Measurements from ENCODE around the gene CES3. TPM values are rescaled to one million over a fixed set of nuclear protein-coding genes. Genes with fewer than 3 reads are reported as not detected.

CES3 gene
- total and polyA plus RNA-seq, 4 donors: 0.19 to 28.3 (median 12.5) TPM

- Histone ChIP-seq H3K4me1 (ENCODE audit: control insufficient read depth in 4 of 4, insufficient read depth in 4 of 4, low read length in 3 of 4) (no peaks in the 10 kb centered on the region), H3K4me3 (ENCODE audit: low read depth in 1 of 3, low read length in 3 of 3) (no peak overlapping the region), H3K27ac (ENCODE audit: low read depth in 1 of 2, low read length in 2 of 2) (no peak overlapping the region), H3K27me3 (ENCODE audit: control insufficient read depth in 4 of 4, insufficient read depth in 4 of 4, low read length in 3 of 4) (no peaks in the 10 kb centered on the region), H3K9ac (ENCODE audit: low read depth in 1 of 2, low read length in 2 of 2) (no peak overlapping the region), H3K9me3 (ENCODE audit: control insufficient read depth in 4 of 4, low read length in 3 of 4) (no peaks in the 10 kb centered on the region), H3K36me3 (ENCODE audit: control insufficient read depth in 4 of 4, insufficient read depth in 3 of 4, low read depth in 1 of 4, low read length in 3 of 4) (no peaks in the 10 kb centered on the region)
- no peak for TF ChIP-seq FOXA2 (IDR thresholded peaks at IDR 0.05)
- no peak for TF ChIP-seq SP1 (IDR thresholded peaks at IDR 0.05)
- TF ChIP-seq HNF4A (conservative IDR thresholded peaks at IDR 0.05): no peak
- no peak for TF ChIP-seq ATF3 (IDR thresholded peaks at IDR 0.05)
- no peak for TF ChIP-seq GABPA (IDR thresholded peaks at IDR 0.05 in 1 of 2, conservative IDR thresholded peaks at IDR 0.05 in 1 of 2)
- TF ChIP-seq RAD21 (IDR thresholded peaks at IDR 0.05): no peak
- no peak for TF ChIP-seq ZBTB33 (IDR thresholded peaks at IDR 0.05)
- TF ChIP-seq REST (IDR thresholded peaks at IDR 0.05): no peak
- TF ChIP-seq RXRA (IDR thresholded peaks at IDR 0.05): no peak
- TF ChIP-seq JUND (IDR thresholded peaks at IDR 0.05): no peak
- no peak for TF ChIP-seq FOXA1 (IDR thresholded peaks at IDR 0.05)
- no peak for DNase-seq (ENCODE audit: low spot score)
- WGBS: 73% methylated on average over 4 of the region's 4 CpGs
Observed at GRCh38 chr16:66913711-66914110, 47.4 kb upstream of the CES3 start.

- H3K9ac ChIP-seq (ENCODE audit: low read depth in 1 of 2, low read length in 2 of 2): no peak overlapping the region
- TF ChIP-seq FOXA2 (IDR thresholded peaks at IDR 0.05) (no peak), FOXA1 (IDR thresholded peaks at IDR 0.05) (no peak), CTCF (IDR thresholded peaks at IDR 0.05; ENCODE audit: low read depth, low read length, missing input control) (no peak), TAF1 (conservative IDR thresholded peaks at IDR 0.05) (no peak), REST (IDR thresholded peaks at IDR 0.05) (no peak)
- H3K36me3 ChIP-seq (ENCODE audit: control insufficient read depth in 4 of 4, insufficient read depth in 3 of 4, low read depth in 1 of 4, low read length in 3 of 4): no peaks in the 10 kb centered on the region
- no peaks in the 10 kb centered on the region for H3K27me3 ChIP-seq (ENCODE audit: control insufficient read depth in 4 of 4, insufficient read depth in 4 of 4, low read length in 3 of 4)
- H3K4me1 ChIP-seq (ENCODE audit: control insufficient read depth in 4 of 4, insufficient read depth in 4 of 4, low read length in 3 of 4): no peaks in the 10 kb centered on the region
- no peak for DNase-seq (ENCODE audit: low spot score)
- no peak overlapping the region for H3K4me3 ChIP-seq (ENCODE audit: low read depth in 1 of 3, low read length in 3 of 3)
- H3K9me3 ChIP-seq (ENCODE audit: control insufficient read depth in 4 of 4, low read length in 3 of 4): no peaks in the 10 kb centered on the region
- WGBS: 96% methylated on average over 7 of the region's 7 CpGs
- H3K27ac ChIP-seq (ENCODE audit: low read depth in 1 of 2, low read length in 2 of 2): no peak overlapping the region
Observed at GRCh38 chr16:66914541-66914940, 46.5 kb upstream of the CES3 start.
